Activated CD8-positive, alpha-beta memory T cell treated with anti-CD3 and anti-CD28 coated beads, Interleukin-2, amount 50 U/mL, for 24 hours (primary cell): ENCODE results near the gene BTBD8.

ENCODE experiments used
- DNase-seq: peaks from one replicate; pipeline ENCODE4 v3.0.0-alpha.2; 2020; ENCODE audit errors: extremely low read depth

BTBD8 gene

DNA sequence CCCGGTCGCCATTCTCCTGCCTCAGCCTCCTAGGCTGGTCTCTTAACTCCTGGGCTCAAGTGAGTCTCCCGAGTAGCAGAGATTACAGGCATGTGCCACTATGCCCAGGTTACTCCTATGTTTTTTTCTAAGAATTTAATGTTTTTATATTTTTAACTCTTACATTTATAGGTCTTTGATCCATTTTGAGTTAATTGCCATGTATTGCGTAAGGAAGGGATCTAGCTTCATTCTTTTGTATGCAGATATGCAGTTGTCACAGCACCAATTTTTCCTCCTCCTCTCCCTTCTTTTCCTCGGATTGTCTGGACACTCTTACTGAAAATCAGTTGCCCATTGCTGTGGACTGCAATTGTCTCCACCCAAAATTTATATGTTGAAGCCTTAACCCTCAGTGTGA is 11.5 kb downstream of the BTBD8 start:
- no peak for DNase-seq

DNA sequence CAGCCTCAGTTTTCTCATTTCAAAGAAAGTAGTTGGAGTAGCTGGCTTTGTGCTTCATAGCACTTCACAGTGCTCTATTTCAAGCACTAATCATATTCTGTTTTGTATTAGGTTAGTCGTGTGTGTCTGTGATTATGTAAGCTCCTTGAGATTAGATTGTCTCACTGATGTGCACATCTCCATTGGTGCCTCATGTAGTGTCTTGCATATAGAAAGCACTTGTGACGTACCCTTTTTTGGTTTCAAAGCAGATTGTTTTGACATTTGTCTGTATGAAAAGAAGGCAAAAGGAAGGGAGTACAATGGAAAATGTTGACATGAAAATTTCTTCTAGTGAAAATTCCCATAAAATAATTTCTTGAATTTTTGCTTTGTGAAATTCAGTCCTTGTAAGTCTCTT is 13.9 kb downstream of the BTBD8 start:
- no peak for DNase-seq

DNA sequence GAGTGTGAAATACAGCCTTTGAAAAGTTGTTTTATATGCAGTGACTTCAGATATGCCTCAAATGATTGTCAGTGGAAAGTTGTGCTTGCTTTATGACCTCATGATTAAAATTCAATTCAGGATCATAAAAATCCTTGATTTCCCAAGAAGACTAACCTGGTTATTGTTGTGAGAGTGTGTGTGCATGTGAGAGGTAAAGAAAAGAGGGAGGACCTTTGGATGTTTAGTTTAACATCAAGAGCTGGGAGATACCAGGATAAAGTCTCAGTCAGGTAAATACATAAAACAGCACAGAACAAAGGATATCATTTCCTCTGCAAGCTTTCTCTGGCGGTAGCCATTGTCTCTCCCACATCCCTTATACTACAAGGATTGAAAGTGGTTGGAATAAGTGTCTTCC is 14.4 kb downstream of the BTBD8 start:
- no peak for DNase-seq

DNA sequence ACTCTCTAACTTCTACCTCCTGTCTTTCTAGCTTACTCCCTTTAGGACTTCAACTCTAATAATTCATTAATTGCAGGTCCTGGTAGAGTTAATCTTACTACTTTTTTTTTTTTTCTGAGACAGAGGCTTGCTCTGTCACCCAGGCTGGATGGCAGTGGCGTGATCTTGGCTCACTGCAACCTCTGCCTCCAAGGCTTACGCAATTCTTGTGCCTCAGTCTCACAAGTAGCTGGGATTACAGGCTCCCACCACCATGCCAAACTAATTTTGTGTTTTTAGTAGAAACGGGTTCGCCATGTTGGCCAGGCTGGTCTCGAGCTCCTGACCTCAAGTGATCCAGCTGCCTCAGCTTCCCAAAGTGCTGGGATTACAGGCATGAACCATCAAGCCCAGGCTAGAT is 15.7 kb downstream of the BTBD8 start:
- no peak for DNase-seq

DNA sequence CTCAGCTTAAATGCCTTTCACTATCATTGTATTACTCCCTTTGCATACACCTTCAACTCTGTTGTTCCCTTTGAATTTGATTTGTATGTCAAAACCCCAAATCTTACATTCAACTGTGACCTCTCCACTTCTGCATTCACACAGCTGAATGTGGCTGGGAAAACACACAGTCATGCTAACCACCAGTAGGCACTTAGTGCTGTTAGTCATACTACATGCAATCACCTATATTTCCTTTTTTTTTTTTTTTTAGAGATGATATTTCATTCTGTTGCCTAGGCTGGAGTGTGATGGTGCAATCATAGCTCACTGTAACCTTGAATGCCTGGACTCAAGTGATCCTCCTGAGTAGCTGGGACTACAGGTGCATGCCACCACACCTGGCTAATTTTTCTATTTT is 16.2 kb downstream of the BTBD8 start:
- DNase-seq: no peak

DNA sequence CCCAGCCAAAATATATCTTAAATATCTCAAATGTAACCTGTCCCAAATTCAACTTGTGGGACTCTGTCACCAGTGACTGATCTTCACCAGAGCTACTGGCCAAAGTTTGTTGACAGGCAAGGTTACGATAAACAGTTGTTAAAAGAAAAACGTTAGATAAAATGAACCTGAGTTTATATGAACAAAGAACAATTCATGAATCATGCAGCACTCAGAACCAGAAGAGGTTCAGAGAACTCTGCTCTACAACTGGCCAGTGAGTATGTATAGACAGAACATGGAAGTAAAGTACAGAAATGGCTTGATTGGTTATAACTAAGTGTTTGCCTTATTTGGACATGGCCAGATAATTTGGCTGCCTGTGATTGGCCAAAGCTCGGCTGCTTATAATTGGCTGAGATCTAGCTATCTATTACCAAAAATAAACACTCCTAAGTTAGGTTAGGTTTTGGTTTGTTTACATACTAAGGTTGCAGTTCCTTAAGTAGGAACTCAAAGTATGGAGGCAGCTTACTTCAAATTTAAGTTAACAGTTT is 25.5 kb downstream of the BTBD8 start:
- no peak for DNase-seq

DNA sequence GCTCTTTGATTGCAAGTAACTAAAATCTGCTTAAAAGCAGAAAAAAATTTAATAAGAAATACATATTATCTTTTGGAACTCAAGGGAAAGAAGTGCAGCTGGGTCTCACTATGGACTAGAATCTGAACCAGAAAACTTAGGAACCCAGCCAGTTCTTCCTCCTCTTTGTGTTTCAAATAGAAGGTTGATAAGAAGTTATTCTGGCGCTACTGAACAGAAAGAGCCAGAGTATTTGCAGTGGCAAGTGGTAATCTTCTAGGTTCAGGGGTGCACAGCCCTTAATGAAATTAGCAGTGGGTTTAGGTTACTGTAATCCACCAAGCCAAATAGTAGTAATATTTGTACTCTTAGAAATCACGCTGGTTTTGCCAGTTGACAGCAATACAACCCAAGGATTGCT is 28.5 kb downstream of the BTBD8 start:
- no peak for DNase-seq

DNA sequence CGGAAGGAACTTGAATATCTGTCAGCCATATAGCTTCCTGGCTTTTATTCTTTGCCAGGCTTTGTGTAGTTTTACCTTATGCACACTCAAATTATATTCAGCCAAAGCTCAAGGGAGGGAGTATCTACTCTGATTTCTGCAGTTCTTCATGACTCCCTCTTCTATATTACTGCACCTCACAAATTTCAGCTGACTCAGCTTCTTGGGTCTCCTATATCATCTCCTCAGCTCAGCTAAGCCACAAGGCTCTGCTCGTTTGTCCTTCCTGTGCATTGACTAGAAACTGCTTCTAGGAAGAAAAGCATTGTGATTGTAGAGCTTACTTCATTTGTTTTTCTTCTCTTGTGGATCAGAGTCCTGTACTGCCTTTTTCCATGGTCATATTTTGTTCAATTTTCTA is 37.4 kb downstream of the BTBD8 start:
- DNase-seq: no peak

DNA sequence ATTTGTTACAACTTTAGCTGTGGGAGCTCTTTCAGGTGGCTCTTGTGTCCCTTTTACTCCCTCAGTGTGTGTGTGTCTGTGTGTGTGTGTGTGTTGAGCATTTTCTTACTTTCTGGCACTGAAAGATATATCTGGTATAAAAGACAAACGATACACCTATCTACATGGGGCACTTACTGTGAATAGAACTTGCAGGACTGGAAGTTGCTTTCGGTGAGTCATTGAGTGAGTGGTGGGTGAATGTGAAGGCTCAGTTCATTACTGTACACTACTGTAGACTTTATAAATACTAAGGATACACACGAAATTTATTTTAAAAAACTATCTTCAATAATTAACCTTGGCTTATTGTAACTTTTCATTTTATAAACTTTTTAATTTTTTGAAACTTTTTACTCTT is 38.7 kb downstream of the BTBD8 start:
- no peak for DNase-seq

DNA sequence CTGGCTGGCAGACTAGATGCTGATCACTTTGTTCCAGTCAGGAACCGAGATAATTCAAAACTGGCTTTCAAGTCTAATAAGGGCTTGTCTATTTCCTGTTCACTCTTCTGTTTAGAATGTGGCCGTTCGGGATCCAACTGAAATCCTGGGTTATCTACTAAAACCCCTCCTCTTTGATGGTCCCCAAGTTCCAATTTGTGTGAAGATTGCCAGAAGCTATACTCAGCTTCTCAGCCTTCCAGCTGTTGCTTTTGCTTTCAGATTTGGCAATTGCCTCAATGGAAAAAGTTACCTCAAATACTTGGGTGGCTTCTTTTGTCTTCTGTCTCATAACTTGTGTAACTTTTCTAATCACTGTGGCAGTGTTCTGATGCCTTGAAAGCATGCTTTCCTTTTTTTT is 43.7 kb downstream of the BTBD8 start:
- DNase-seq: no peak

DNA sequence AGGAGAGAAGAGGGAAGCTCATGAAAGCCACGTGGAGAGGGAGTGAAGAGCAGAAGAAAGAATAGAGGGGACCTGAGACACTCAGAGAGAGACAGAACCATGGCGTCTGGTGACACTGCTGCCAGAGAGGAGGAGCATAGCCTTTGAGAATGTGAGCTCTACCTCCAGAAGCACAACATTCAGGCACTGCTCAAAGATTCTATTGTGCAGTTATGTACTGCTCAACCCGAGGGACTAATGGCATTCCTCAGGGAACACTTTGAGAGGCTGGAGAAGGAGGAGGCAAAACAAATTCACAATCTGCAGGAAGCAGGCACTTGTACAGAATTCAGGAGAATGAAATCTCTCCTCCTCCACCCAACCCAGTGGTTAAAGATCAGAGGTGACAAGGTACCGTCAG is 45.1 kb downstream of the BTBD8 start:
- DNase-seq: no peak

DNA sequence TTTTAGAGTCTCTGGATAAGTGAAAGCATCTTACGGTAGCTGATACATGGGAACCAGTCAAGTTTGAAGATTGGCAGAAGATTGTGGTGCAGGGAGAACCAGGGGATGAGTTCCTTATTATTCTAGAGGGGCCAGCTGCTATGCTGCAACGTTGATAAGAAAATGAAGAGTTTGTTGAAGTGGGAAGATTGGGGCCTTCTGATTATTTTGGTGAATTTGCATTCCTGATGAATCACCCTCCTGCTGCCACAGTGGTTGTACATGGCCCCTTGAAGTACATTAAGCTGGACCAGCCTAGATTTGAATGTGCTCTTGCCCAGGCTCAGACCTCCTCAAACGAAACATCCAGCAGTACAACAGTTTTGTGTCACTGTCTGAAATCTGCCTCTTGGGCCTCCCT is 45.9 kb downstream of the BTBD8 start:
- no peak for DNase-seq

DNA sequence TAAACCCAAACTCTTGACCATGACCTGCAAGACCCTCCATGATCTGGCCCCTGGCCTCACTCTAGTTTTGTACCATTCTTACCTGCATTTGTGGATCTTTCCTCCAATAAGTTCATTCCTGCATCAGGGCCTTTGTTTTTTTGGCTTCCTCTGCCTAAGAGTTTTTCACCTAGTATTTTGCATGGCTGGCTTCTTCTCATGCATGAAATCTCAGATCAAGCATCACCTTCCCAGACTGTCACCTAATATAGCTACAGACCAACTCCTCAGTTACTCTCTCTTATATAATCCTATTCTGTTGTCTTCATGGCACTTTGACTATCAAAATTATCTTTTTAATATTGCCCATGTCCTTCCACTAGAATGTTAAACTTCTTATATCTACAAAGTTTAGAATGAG is 54.2 kb downstream of the BTBD8 start:
- DNase-seq: no peak

DNA sequence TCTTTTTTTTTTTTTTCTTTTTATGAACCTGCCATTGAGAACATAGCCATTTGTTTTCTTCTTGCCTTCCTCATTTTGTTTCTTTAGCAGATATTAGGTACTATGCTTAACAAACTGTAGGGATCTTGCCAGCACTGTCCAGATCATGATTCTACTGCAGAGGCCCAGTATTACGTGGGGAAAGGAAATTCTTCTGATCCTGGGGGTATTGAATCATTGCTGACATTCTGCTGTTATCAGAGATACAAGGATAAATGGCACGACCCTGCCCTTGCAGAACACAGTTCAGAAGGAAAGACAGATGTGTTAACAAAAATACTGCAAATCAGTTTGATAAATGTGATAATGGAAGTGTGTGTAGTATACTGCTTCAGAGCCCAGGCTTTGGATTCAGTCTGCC is 56.2 kb downstream of the BTBD8 start:
- no peak for DNase-seq

DNA sequence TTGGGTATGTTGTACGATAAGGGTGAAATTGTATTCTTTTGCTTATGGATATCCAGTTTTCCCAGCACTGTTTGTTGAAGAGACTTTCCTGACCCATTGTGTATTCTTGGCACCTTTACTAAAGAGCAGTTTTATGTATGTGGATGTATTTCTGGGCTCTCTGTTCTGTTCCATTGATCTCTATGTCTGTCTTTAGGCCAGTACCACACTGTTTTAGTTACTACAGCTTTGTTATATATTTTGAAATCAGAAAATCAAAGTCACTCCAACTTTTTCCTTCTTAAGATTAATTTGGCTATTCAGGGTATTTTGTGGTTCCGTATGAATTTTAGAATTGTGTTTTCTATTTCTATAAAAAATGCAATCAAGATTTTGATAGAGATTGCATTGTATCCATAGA is 74.8 kb downstream of the BTBD8 start:
- DNase-seq: no peak

DNA sequence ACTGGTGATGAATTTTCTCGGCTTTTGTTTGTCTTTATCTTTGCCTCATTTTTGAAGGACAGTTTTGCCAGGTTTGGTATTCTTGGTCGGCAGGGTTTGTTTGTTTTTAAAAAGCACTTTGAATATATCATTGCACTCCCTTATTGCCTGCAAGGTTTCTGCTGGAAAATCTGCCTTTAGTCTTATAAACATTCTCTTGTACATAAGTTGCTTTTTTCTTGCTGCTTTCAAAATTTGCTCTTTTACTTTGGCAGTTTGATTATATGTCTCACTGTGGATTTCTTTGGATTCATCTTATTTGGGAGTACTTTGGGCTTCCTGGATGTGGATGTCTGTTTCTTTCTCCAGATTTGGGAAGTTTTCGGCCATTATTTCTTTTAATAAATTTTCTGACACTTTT is 79.4 kb downstream of the BTBD8 start:
- DNase-seq: no peak

DNA sequence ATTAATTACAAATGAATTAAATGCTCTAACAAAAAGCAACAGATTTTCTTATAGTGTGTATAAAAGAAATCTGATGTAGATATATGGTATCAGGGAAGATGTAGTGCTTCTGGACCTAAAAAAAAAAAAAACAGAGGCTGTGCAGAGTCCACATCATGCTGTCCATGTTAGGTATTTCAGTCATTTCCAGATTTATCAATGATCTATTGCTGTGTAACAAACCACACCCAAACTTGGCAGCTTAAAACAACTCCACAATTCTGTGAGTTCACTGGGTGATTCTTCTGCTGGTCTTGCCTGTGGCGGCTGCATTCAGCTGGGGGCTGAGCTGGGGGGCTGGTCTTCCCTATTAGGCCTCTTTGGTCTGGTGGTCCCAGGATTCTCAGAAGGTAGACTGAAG is 85.2 kb downstream of the BTBD8 start:
- no peak for DNase-seq

DNA sequence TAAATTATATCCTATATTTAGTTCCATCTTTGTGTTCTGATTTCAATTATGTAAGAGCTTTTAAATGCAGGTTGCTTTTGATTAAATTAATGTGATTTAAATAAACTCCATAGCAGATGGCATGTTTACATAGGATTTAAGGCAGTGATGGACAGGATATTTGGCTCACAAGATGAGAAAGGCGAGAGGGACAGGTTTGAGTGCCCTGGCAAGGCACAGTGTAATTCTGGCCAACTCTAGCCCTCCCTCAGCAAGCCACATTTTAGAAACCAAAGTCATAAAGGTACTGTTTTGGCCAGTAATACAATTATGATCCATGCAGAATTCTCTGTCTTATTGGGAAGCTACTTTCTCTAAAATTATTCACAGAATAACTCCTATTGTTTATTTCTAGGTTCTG is 87.0 kb downstream of the BTBD8 start:
- DNase-seq: no peak

DNA sequence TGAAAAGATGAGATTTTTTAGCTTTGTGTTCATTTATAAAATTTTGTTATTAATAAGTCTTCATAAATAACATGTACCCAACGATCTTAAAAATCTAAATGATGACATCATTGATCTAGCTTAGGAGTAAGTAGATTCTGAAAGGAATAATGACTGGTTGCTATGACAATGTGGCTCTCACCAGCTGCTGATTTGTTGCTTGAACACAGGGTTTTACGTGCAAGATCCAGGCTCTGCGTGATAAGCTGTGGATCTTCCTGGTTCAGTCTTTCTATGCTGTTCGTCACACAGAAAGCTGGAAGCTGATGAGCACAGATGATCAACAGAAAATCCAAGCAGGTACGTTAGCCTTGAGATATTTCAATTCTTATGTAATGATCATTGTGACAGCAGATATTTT is 88.5 kb downstream of the BTBD8 start:
- no peak for DNase-seq

DNA sequence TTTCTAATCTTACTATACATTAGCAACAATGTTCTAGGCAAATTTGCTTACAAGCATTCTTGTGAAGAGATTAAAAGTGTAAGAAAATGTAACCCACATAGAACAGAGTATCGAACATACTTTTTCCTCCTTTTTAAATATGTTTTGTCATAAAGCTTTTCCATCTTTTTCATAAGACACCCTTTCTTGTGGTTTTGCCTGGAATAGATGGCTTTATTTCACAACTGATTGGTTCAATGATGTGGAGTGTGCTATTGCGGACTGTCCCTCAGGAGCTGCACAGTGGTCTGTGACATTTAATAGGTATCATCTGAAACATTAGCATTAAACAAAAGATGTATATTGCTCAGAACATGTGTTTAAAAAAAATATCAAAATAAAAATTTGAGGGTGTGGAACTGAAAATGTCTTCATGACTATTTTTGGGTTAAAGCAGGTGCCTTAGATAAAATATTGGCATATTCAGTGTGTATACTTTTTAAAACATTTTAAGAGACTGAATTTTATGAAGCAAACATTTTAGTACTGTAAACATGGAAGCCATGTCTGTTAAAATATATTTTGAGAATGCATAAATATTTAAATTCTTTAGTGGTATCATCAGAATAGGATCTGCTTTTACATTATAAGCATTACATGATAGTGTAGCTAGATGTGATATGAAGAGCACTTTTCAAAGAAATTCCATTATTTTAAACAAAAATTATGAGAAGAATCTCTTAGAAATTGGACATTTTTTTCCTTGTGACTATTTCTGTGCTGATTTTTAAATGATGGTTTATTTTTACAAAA is 89.3 kb downstream of the BTBD8 start:
- DNase-seq: no peak

DNA sequence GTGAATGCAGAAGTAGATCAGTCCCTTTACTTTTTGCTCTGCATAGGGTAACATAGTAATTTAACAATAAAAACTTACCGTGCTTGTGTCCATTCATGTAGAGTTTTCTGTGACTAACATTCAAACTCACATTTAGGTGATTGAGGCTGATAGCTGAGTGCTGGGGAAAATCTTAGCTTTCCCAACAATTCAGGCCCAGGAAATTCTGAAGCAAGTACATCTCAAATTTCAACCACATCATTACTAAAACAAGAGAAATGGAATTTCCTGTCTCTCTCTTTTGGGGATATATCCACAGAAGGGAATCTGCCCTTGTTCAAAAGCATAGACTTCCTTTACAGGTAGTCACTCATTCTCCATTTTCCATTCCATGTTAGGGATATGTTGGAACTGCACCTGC is 104.5 kb downstream of the BTBD8 start:
- no peak for DNase-seq

DNA sequence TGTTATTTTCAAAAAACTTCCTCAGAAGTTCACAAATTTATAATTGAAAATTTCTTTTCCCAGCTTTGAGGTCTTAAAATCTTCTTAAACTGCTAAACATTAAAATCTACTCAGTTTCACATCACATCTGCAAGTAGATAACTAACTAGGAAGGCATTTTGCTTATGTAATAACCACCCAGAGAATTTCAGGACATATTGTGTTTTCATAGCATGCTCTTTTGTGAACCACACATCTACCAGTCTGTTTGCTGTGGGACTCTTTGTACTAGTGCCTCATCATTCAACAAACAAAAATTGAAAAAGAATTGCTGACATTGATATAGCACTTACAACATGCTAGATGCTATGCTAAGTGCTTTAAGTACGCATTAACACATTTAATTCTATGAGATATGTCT is 105.9 kb downstream of the BTBD8 start:
- no peak for DNase-seq

DNA sequence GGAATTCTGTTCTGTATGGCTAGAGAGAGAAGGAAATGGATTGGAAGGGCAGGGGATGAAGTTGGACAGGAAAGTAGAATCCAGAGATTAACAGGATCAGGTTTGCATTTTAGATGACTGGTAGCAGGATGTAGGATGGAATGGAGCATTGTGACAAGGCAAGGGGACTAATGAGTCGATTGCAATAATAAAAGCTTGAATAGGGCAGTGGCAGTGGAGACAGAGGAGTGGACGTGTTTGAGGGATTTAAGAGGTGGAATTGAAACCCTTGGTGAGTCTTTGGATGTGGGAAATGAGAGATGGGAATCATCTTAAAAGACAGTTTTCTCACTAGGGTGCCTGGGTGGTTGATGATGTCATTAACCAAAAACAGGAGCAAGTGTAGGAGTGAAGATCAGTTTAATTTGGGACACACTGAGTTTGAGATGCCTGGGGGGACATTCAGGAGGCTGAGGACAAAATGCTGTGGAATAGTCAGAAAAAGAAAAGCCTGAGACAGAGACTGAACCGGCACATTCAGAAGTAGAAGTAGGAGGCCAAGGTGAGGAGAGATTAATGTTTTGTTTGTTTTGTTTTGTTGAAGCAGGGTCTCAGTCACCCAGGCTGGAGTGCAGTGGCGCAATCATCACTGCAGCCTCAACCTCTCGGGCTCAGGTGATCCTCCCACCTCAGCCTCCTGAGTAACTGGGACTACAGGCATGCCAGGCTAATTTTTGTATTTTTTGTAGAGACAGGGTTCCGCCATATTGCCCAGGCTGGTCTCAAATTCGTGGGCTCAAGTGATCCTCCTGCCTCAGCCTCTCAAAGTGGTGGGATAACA is 108.5 kb downstream of the BTBD8 start:
- DNase-seq: no peak
